ENCODE measurements around the gene SPIRE1.

- TF ChIP-seq, protein P1, sequence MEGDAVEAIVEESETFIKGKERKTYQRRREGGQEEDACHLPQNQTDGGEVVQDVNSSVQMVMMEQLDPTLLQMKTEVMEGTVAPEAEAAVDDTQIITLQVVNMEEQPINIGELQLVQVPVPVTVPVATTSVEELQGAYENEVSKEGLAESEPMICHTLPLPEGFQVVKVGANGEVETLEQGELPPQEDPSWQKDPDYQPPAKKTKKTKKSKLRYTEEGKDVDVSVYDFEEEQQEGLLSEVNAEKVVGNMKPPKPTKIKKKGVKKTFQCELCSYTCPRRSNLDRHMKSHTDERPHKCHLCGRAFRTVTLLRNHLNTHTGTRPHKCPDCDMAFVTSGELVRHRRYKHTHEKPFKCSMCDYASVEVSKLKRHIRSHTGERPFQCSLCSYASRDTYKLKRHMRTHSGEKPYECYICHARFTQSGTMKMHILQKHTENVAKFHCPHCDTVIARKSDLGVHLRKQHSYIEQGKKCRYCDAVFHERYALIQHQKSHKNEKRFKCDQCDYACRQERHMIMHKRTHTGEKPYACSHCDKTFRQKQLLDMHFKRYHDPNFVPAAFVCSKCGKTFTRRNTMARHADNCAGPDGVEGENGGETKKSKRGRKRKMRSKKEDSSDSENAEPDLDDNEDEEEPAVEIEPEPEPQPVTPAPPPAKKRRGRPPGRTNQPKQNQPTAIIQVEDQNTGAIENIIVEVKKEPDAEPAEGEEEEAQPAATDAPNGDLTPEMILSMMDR (conservative IDR thresholded peaks at IDR 0.05): no peak
- TF ChIP-seq ZFX (IDR thresholded peaks at IDR 0.05): no peak
Measured at GRCh38 chr18:12397793-12398192, 260.1 kb downstream of the SPIRE1 start.

Measured in C4-2B (cell line).